Endothelial cell of umbilical vein (primary cell): ENCODE results near the gene WDPCP. TPM values are rescaled to one million over a fixed set of nuclear protein-coding genes. Genes with fewer than 3 reads are reported as not detected.

ENCODE experiments used
- BruUV-seq: library from RNA; stranded (reverse); fragments of 400-500 nt; replicated peaks from 2 replicates; lab custom pipeline; 2021; lab: Mats Ljungman, UMichigan
- CTCF ChIA-PET: fragments of 300-600, 350-600 bp; sonication (Branson Sonifier 250); formaldehyde crosslinking; loops from one replicate; lab custom pipeline; 2021; ENCODE audit warnings: antibody characterized with exemption, inconsistent platforms; lab: Charles Lee
- POLR2A ChIA-PET: fragments of 300-600, 350-600 bp; sonication (Branson Sonifier 250); formaldehyde crosslinking; loops from one replicate; lab custom pipeline; 2021; ENCODE audit warnings: antibody characterized with exemption, inconsistent platforms; lab: Charles Lee
- DNase-seq: peaks from one replicate; pipeline ENCODE4 v3.0.0-alpha.2; 2011; ENCODE audit warnings: low read depth, low spot score
- FAIRE-seq: peaks from 2 replicates; lab custom pipeline; 2011; peaks lifted over from hg19 to GRCh38; lab: Jason Lieb, UNC
- H2AFZ ChIP-seq: 2 replicates; pipeline ENCODE4 v1.6.0; 2012; ENCODE audit warnings: low read depth, low read length, control low read depth, inconsistent platforms
- H3K27ac ChIP-seq: 2 replicates; pipeline ENCODE4 v1.5.1; 2011; ENCODE audit warnings: low read depth, mild to moderate bottlenecking, control low read depth, low read length, moderate library complexity; ENCODE audit not compliant: insufficient read depth
- H3K27me3 ChIP-seq, 2 experiments: 2 replicates each; pipeline versions ENCODE4 v1.6.0 to v1.6.1; 2011; ENCODE audit warnings: low read length in 2 of 2, mixed read lengths in 1 of 2; ENCODE audit not compliant: control insufficient read depth in 2 of 2, insufficient read depth in 2 of 2
- H3K36me3 ChIP-seq, 2 experiments: 2 replicates in 1 of 2; 3 replicates in 1 of 2; pipeline ENCODE4 v1.5.1; 2011; ENCODE audit warnings: low read length in 2 of 2, mild to moderate bottlenecking in 1 of 2, moderate library complexity in 1 of 2; ENCODE audit not compliant: control insufficient read depth in 2 of 2, insufficient read depth in 2 of 2; ENCODE audit errors: extremely low read depth in 1 of 2
- H3K4me1 ChIP-seq: 3 replicates; pipeline ENCODE4 v1.5.1; 2011; ENCODE audit warnings: mild to moderate bottlenecking, low read length; ENCODE audit not compliant: control insufficient read depth, insufficient read depth; ENCODE audit errors: extremely low read depth
- H3K4me2 ChIP-seq: 2 replicates; pipeline ENCODE4 v1.6.1; 2011; ENCODE audit warnings: low read length, control low read depth, mixed read lengths; ENCODE audit not compliant: insufficient read depth
- H3K4me3 ChIP-seq, 3 experiments: fragments of 200-600 bp in 1 of 3; sonication (generic), shearing (Covaris generic) in 1 of 3; replicated peaks in 1 of 3; 2 replicates each; pipeline ENCODE4 v1.5.1; 2011 to 2016; ENCODE audit warnings: control low read depth in 3 of 3, low read length in 3 of 3, mild to moderate bottlenecking in 2 of 3, inconsistent platforms in 1 of 3, low read depth in 1 of 3, moderate library complexity in 1 of 3; ENCODE audit not compliant: insufficient read depth in 1 of 3
- H3K79me2 ChIP-seq: 2 replicates; pipeline ENCODE4 v1.6.0; 2012; ENCODE audit warnings: low read length, inconsistent platforms; ENCODE audit not compliant: control insufficient read depth, insufficient read depth
- H3K9ac ChIP-seq: replicated peaks from 2 replicates; pipeline ENCODE3; 2011; ENCODE audit warnings: low read length, control low read depth; ENCODE audit not compliant: insufficient read depth; ENCODE audit errors: extremely low read depth
- H3K9me1 ChIP-seq: replicated peaks from 3 replicates; pipeline ENCODE4 v1.6.0; 2011; ENCODE audit warnings: mild to moderate bottlenecking, low read length; ENCODE audit not compliant: control insufficient read depth, insufficient read depth; ENCODE audit errors: extremely low read depth
- H3K9me3 ChIP-seq: replicated peaks from 2 replicates; pipeline ENCODE4 v1.5.1; 2012; ENCODE audit warnings: low read length, inconsistent platforms; ENCODE audit not compliant: control insufficient read depth, insufficient read depth
- H4K20me1 ChIP-seq: replicated peaks from 2 replicates; pipeline ENCODE3; 2011; ENCODE audit warnings: mild to moderate bottlenecking, low read length; ENCODE audit not compliant: control insufficient read depth, insufficient read depth; ENCODE audit errors: extremely low read depth
- CTCF ChIP-seq, 2 donors: IDR thresholded peaks; 1 replicate in 1 of 2; 2 replicates in 1 of 2; pipeline ENCODE4 v1.5.1; 2011; ENCODE audit warnings: low read length in 2 of 2, mild to moderate bottlenecking in 2 of 2, moderate library complexity in 2 of 2, control low read depth in 1 of 2, inconsistent platforms in 1 of 2, low read depth in 1 of 2; ENCODE audit not compliant: insufficient read depth in 1 of 2; ENCODE audit errors: extremely low read depth in 1 of 2
- EZH2 ChIP-seq: IDR thresholded peaks from 2 replicates; pipeline ENCODE4 v1.6.1; 2012; ENCODE audit warnings: borderline replicate concordance, low read depth, mild to moderate bottlenecking, moderate library complexity, low read length, inconsistent platforms; ENCODE audit not compliant: severe bottlenecking
- FOS ChIP-seq: IDR thresholded peaks from 2 replicates; pipeline ENCODE4 v1.6.1; 2011; ENCODE audit warnings: mild to moderate bottlenecking, low read length, moderate library complexity, borderline replicate concordance; ENCODE audit not compliant: insufficient read depth
- GATA2 ChIP-seq: IDR thresholded peaks from 2 replicates; pipeline ENCODE4 v1.7.0; 2011; ENCODE audit warnings: low read depth, mild to moderate bottlenecking, moderate library complexity, mixed read lengths, low read length; ENCODE audit not compliant: insufficient read length, insufficient read depth
- JUN ChIP-seq: IDR thresholded peaks from 2 replicates; pipeline ENCODE4 v1.6.1; 2011; ENCODE audit warnings: borderline replicate concordance, low read depth; ENCODE audit not compliant: insufficient read length, insufficient read depth
- MAX ChIP-seq: IDR thresholded peaks from 2 replicates; pipeline ENCODE4 v1.6.1; 2011; ENCODE audit not compliant: insufficient read depth, insufficient read length
- MYC ChIP-seq: IDR thresholded peaks from one replicate; pipeline ENCODE4 v1.6.1; 2011; ENCODE audit warnings: mild to moderate bottlenecking, low read depth, low read length
- POLR2A ChIP-seq: IDR thresholded peaks from 2 replicates; pipeline ENCODE4 v1.6.1; 2012; ENCODE audit warnings: low read depth, mild to moderate bottlenecking, control low read depth, low read length
- POLR2AphosphoS5 ChIP-seq: IDR thresholded peaks from 2 replicates; pipeline ENCODE4 v1.6.1; 2012; ENCODE audit warnings: low read depth, mild to moderate bottlenecking, control low read depth, low read length, moderate library complexity; ENCODE audit not compliant: insufficient read depth
- dilution Hi-C: fragments of 300-500 bp; cut with MboI; formaldehyde crosslinking; loops from one replicate; pipeline ENCODE4 v1.15.0; 2019; ENCODE audit warnings: low sequenced_read_pairs; ENCODE audit not compliant: extremely low pct_ligation_motif_present
- intact Hi-C: fragments of 100-400 bp; cut with micrococcal nuclease; formaldehyde crosslinking; loops from one replicate; pipeline ENCODE4 v1.10.0; 2022
- polyA plus RNA-seq, 4 experiments: library from polyadenylated mRNA; depleted of rRNA in 3 of 4; stranded (reverse) in 3 of 4; unstranded in 1 of 4; fragments of >200 nt; gene quantifications; 2 replicates each; pipeline versions ENCODE4 v1.2.1 to v1.2.3, GENCODE V29; 2011 to 2012; ENCODE audit warnings: missing spikeins in 1 of 4
- total RNA-seq: library from RNA; stranded (reverse); gene quantifications from 2 replicates; pipeline ENCODE4 v1.2.3, GENCODE V29; 2021

The WDPCP gene
- total and polyA plus RNA-seq, 2 donors (not counting 3 experiments of a cell fraction or from before 2014, with no cell fraction given) = 4.0 to 8.8 TPM

- dilution Hi-C loops = no loop called here
- no peak overlapping the region for H3K4me3 ChIP-seq
- FAIRE-seq (no peak), DNase-seq (no peak)
- H3K27me3 ChIP-seq = no peaks in the 10 kb centered on the region
- no peaks in the 10 kb centered on the region for H3K4me1 ChIP-seq
- TF ChIP-seq POLR2AphosphoS5 (no peak), MAX (no peak), EZH2 (no peak), MYC (no peak), POLR2A (no peak), CTCF (IDR thresholded peaks at IDR 0.05; ENCODE audit: extremely low read depth in 1 of 2, insufficient read depth in 1 of 2, low read depth in 1 of 2, low read length in 2 of 2) (no peak), JUN (no peak), FOS (no peak), GATA2 (no peak)
- no peaks in the 10 kb centered on the region for H3K9me1 ChIP-seq
- intact Hi-C loops = loop anchor here (10.0 kb wide), 3 partner anchors 360 to 970 kb away; no protein-coding TSS in a partner anchor
- H3K27ac ChIP-seq = no peak overlapping the region
- no peaks in the 10 kb centered on the region for H4K20me1 ChIP-seq
- H3K36me3 ChIP-seq = no peaks in the 10 kb centered on the region
- BruUV-seq = no TSS peak
- no peaks in the 10 kb centered on the region for H3K79me2 ChIP-seq
- ChIA-PET POLR2A (no interaction called here), CTCF (interaction anchor here (0.6 to 3.8 kb wide), 21 partner anchors 9 to 968 kb away, joined by 3 to 27 read pairs (median 5); no protein-coding TSS in a partner anchor)
- no peak overlapping the region for H2AFZ ChIP-seq
- no peak overlapping the region for H3K4me2 ChIP-seq
- no peak overlapping the region for H3K9ac ChIP-seq
- no peaks in the 10 kb centered on the region for H3K9me3 ChIP-seq
Observed at GRCh38 chr2:63425079-63425416, 163.2 kb downstream of the WDPCP start.
